ENCODE results near the gene RNF31.
A peak's percentile ranks its signal among the peaks of the same experiment; 100 is the strongest.

The RNF31 gene

DNA sequence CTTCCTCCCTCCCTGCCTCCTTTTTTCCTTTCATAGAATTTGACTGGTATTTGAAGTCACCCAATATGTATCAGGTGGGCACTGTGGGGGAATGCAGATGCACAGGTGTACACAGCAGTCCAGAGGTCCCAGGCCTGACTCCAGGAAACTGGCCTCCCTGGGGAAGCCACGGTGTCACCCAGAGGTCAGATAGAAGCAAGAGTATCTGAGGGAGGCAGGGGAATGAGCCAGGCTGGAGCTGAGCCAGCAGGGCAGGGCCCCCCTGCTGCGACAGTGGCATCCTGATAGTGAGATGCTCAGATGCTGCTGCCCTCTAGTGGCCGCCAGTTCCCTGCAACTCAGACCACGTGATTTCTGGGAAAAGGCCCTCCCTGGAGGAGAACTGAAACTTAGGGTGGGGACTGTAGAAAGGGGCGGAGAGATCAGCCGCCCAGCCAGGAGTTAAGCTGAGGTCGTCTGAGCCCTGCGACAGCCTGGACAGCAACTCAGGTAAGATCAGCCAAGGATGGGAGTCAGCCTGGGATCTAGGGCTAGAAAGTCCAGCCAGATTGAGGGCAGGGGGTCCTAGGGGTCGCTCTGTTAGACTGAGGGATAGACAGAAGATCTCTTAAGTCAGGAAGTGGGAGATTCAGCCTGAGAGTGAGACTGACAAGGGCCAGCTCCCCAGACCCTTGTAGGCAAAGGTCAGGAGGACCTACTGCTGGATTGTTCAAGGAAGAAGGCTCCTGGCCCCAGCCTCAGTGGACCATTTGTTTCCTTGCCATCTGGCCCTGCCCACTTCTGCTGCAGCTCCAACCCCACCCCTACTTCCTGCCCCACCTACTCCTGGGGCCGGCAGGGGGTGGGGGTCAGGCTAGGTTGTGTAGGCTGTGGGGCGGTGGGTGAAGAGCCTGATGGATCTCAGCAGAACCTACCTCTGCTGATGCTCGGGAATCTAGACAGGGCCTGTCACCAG, 13.8 kb downstream of the RNF31 start, which contains the start of gene IRF9:
IRF9 (plus strand) TSS at position 416 of the 955 bp plus-strand sequence. CDS start 880 bp downstream, outside the sequence.
- peak; percentile 98 for DNase-seq

DNA sequence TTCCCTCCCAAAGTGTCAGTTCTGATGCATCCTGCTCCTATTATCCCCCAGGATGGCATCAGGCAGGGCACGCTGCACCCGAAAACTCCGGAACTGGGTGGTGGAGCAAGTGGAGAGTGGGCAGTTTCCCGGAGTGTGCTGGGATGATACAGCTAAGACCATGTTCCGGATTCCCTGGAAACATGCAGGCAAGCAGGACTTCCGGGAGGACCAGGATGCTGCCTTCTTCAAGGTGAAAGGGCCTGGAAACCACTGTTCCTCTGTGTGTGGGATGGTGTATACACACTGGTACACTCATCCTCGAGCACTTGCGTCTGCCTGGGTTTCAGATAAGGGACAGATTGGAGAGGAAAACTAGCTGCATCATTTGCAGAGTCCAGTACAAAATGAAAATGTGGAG, 14.8 kb downstream of the RNF31 start:
- no peak for DNase-seq

DNA sequence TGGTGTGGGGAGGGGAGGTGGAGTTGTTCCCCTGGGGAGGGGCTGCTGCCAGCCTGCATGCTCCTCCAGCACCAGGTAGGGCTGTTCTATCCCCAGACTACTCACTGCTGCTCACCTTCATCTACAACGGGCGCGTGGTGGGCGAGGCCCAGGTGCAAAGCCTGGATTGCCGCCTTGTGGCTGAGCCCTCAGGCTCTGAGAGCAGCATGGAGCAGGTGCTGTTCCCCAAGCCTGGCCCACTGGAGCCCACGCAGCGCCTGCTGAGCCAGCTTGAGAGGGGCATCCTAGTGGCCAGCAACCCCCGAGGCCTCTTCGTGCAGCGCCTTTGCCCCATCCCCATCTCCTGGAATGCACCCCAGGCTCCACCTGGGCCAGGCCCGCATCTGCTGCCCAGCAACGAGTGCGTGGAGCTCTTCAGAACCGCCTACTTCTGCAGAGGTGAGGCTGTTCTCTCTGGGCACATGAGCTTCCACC, 17.3 kb downstream of the RNF31 start:
- DNase-seq: no peak

DNA sequence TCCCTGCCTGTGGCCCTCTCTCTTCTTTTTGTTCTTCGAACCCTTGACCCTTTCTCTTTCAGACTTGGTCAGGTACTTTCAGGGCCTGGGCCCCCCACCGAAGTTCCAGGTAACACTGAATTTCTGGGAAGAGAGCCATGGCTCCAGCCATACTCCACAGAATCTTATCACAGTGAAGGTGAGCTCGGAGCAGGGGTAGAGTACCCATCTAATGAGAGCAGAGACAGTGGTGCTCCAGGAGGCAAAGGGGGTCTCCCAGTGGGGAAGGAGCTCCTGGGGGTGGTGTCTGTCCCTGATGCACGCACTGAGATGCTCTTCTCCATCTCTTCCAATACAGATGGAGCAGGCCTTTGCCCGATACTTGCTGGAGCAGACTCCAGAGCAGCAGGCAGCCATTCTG, 18.5 kb downstream of the RNF31 start:
- no peak for DNase-seq

DNA sequence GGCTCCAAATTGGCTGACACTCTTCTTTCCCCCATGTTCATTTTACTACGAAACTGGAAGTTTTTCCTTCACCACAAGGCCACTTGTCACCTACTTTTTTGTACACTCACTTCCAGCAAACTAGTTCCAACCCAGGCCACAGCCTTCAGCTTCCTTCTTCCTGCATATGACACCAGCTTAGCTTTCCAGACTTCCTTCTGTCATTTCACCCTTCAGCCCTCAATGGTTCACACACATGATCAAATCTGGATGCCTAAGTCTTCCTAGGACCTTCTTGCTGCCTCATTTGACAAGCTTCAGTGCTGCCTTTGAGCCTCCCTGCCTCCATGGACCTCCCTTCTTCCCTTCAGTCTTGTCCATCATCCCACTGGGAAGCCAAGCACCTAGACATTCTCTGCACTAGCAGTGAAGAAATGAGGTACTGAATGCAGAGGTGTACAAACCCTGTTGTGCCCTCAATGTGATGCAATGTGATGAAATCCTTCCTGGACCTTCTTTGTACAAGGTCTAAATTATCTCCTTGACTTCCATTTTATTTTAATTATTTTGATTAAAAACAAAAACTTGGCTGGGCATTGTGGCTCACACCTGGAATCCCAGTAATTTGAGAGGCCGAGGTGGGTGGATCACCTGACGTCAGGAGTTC, 20.3 kb downstream of the RNF31 start:
- DNase-seq: no peak

DNA sequence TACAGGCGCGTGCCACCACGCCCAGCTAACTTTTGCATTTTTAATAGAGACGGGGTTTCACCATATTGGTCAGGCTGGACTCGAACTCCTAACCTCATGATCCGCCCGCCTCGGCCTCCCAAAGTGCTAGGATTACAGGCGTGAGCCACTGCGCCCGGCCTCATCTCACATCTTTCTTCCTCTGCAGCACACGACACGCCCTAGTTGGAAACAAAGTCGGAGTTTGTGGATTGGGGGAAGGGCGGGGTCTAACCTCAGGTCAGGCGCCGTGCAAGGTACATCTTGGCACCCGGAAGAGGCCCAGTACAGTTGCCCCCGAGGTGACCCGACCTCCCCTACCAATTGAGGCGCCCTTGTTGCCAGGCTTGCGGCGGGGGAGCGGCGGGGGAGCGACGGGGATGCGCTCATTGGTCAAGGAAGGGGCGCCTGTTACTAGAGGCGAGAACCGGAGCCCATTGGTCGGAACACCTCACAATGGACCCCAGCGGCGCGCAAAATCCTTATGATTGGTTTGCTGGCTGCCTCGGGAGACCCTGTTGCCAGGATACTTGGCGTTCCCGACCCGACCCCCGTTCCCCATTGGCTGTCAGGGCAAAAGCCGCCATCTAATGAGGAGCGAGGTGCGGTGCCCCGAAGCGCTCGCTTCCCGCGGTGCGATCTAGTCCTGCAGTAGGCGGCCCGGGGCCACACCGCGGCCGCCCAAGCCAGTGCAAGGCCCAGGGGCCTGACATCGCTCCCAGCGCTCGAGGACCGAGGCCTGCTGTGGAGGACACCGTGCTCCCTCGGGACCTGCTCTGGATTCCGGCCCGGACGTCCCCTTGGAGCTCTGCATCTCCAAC, 24.3 kb downstream of the RNF31 start, which contains the start of gene REC8:
REC8 (plus strand) TSS at position 659 of the 839 bp plus-strand sequence. CDS start 473 bp downstream, outside the sequence.
- DNase-seq: peak; percentile 70

DNA sequence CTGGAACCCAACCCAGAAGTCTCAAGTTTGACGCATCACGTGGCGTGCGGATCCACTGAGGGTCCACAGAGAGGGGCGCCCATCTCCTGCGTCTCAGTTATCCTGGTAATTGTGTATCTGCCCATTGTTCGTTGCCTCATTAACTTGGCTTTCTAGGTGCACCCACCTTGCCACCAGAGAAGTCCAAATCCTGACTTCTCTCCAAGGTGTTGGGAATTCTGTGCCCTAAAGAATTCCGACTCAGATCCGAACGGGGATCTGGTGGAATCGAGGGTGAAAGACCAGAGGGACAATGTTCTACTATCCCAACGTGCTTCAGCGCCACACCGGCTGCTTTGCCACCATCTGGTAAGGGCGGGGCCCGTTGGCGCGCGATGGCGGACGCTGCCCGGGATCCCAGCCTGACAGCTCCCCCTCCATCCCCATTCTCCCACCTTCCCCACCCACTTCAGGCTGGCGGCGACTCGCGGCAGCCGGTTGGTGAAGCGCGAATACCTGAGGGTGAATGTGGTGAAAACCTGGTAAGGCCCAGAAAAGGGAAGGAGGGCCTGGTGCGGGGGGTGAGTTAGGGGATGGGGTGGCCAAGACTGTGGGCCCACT, 25.1 kb downstream of the RNF31 start:
- no peak for DNase-seq

DNA sequence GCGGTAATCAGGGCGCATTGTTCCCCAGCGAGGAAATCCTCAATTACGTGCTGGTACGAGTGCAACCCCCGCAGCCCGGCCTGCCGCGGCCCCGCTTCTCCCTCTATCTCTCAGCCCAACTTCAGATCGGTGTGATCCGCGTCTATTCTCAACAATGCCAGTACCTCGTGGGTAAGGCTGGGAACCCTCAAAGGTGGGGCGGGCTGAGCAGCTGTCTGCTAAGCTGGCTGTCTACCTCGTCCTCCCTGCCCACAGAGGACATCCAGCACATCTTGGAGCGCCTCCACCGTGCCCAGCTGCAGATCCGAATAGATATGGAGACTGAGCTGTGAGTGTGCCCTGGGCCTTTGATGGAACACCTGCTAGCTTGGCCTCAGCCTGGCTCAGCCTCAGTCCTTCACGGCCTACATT, 25.6 kb downstream of the RNF31 start:
- no peak for DNase-seq

DNA sequence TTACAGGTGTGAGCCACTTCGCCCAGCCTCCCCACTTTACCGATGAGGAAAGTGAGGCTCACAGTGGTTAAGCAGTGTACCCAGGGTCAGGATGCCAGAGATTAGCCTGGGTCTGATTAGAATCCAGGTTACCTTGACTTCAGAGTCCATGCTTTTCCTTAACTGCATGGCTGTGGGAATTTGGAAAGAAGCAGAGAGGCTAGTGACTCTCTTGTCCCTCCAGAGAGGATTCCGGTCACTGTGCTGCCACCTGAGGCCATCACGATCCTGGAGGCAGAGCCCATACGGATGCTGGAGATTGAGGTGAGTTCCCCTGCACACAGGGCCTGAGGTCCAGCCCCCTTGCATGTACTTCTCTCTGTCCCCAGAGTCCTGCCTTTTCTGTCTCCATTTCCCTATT, 29.3 kb downstream of the RNF31 start:
- DNase-seq: no peak

DNA sequence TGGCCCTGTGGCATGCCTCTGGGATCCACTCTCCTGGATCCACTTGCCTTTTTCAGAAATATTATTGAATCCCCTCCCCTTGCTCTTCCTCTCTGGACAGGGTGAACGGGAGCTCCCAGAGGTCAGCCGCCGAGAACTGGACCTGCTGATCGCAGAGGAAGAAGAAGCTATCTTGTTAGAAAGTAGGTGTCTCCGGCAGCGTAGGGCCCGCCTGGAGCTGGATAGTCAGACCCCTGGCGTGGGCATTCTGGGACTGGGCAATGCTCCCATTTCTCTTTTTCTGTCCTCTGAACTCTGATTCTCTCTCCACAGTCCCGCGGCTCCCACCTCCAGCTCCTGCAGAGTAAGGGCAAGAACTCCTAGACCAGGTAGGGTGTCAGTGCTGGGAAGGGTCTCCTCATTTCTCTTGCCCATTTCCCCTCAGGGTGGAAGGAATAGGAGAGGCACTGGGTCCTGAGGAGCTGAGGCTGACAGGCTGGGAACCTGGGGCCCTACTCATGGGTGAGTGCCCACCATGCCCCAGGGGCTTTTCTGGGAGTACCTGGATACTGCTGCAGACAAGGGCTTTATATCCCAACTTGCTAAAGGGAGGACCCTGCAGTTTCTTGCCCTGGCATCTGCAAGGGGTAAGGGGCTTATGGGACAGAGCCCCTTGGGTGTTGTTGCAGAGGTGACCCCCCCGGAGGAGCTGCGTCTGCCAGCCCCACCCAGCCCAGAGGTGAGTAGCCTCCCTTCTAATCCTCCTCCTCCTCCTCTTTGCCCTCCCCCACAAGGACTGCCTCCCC, 29.9 kb downstream of the RNF31 start:
- no peak for DNase-seq

DNA sequence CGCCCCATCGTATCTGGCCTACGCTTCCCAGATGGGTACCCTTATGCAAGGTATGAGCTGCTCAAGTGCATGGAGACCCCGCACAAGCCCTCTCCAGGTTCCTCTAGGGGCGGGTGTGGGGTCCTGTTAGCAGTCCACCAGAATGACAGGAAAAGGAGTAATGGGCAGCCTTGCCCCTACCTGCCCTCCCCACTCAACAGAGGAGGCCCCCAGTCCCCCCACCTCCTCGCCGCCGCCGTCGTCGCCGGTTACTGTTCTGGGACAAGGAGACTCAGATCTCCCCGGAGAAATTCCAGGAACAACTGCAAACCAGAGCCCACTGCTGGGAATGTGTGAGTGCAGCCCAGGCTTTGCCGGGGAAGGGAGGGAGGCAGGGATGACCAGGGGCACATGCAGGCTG, 30.6 kb downstream of the RNF31 start:
- DNase-seq: no peak

DNA sequence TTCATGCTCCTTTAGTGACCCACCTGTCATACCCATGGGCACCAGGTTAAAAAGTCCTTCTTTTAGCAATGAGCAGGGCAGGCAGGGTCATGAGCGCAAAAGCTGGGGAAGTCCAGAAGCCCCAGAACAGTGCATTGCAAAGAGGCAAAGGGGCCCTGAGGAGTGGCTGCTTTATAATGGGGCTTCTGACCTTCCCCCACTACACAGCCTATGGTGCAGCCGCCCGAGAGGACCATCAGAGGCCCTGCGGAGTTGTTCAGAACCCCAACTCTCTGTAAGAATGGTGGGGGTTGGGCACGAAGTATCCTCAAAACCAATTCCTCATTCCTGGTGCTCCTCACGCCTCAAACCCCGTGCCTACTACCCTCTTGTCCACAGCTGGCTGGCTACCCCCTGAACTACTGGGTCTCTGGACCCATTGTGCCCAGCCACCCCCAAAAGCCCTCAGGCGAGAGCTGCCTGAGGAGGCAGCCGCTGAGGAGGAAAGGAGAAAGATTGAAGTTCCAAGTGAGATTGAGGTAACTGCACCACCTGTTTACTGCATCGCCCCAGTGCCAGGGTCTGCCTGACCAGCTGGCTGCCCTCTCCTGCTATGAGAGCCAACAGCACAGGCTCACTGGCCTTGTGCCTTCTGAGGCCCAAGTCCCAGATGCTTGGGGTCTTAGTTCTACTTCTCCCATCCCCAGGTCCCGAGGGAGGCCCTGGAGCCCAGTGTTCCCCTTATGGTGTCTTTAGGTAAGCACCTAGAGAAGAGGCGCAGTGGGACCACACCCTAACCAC, 31.3 kb downstream of the RNF31 start:
- DNase-seq: no peak

DNA sequence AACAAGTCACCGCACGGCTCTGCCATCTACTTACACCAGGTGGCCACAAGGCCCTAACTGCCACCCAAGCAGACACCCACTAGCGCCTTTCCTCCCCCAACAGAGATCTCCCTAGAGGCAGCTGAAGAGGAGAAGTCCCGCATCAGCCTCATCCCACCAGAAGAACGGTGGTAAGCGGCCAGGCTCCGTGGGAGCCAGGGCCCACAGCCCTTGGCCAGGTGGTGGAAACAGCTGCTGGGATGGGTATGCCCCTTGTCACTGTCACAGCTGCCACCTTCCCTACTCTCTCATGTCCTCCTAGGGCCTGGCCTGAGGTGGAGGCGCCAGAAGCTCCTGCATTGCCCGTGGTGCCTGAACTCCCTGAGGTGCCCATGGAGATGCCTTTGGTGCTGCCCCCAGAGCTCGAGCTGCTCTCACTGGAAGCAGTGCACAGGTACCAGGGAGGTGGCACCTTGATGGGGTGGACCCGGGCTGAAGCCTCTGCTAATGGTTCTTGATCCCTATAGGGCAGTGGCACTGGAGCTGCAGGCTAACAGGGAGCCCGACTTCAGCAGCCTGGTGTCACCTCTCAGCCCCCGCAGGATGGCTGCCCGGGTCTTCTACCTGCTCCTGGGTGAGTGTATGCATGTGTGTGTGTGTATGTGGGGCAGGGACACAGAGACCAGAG, 32.1 kb downstream of the RNF31 start:
- DNase-seq: no peak

DNA sequence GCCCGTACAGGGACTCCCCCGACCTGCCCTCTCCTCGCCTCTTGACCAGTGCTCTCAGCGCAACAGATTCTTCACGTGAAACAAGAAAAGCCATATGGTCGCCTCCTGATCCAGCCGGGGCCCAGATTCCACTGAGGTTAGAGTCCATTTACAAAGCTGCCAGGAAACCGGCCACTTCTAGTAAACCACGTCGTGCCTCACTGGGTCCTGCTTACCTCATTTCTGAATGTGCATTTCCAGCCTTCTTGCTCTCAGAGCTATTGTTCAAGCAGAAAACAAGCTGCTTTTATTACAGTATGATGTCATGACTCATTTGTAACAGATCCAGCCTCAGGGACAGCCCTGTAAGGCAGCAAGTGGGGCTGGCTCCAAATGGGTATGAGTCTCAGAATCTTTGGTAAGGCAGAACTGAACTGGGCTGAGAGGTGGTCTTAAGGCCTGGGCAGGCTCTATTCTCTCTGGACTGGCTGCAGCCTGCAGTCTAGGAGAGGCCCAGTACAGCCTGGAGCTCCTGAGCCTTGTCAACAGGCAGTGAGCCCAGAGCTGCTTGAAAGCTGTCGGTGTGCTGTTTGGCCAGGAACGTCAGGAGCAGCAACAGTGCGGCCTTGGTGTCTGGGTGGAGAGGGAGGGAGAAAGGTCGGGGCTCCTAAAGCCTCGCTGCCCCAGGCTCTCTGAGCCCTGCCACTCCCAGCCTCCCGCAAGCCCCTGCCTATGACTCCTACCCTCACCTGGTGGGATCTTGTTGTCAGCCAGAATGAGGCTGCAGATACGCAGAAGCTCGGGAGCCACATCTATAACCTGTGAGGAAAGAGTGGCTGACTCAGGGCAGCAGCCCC, 32.9 kb downstream of the RNF31 start:
- DNase-seq: no peak

DNA sequence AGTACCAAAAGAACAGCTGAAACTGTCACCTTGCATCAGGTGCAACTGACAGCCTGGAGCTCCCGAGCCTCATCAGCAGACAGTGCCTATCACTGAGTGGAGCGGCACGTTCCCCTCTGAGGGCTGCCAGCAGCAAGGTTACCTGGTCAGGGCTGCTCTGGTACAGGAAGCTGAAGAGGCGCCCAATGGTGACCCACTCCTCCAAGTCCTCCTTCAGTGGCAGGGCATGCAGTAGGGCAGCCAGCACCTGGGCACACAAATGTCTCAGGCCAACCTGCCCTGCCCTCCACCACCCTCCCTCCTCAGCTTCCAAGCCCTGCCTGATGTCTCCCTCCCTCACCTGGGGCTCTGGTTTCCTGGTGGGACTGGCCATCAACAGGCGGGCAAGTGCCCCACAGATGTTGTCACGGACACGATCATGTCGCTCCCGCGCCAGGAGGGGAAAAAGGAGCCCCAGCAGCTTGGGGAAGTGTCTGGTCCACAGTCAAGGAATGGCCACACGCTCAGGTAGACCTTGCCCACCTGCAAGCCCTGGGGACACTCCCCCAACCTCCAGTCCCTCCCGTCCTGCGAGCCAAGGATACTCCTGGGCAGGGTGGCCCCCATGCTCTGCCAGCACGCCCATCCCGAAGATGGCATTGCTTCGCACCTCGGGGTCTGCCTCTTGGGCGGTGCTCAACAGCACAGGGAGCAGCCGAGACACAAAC, 34.2 kb downstream of the RNF31 start:
- DNase-seq: no peak

DNA sequence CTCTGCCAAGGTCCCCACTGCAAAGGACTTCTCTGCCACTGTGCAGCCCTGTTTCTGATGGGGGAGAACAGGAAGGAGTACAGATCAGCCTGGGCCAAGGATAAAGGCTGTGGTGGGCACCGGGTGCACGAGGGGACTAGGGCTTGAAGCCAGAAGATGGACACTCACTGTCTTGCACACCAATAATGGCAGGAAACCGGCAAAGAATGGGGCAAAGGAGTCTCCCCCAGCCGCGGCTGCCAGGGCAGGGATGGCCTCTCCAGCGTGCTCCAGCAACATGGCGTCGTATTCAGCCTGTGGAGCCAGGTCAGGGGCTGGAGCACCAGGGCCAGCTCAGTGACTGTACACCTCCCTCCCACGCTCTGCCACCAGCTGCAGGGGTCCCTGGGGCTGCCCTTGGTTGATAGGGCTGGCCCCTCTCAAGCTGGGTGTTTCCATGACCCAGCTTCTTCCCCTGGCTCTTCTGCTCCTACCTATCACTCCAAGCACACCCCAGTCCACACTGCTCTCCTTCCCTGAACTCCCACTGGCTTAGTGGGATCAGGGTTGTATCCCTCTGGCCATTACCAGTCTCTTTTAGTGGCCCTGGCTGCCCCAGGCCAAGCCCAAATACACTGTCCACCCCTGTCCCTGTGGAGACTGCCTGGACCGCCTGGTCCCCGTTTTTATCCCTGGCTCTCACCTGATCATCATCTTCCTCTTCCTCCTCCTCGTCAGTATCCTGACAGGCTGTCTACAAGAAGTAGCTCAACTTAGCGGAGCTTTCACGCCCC, 35.0 kb downstream of the RNF31 start:
- DNase-seq: no peak

DNA sequence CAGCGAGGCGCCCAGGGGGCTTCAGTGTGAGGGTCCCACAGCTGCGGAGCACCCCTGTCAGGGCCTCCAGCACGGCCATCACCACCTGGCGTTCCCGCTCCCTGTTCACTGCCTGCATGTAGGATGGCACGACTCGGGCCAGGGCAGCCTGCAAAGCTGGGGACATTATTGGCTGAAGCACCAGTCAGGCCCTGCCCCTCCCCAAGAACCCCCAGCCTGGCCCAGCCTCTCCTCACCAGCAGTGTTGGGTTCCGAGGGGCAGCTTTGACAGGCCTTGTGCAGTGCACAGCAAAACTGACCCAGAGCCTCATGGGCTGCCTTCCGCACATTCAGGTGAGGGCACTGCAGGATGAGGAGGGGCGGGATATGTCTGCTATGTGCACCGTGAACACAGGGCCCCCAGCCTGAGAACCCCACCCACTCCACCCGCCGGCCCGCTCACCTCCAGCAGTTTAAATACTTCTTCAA, 35.8 kb downstream of the RNF31 start:
- DNase-seq: no peak

Measured in activated CD4-positive, alpha-beta T cell treated with anti-CD3 and anti-CD28 coated beads, Interleukin-2, amount 50 U/mL, for 16 hours (primary cell).